Natural killer cell (primary cell): Measurements from ENCODE around the gene NRP2. TPM values are rescaled to one million over a fixed set of nuclear protein-coding genes. Genes with fewer than 3 reads are reported as not detected.

ENCODE experiments used
- ATAC-seq, 3 donors: fragments of 150-1000 bp in 2 of 3; fragments of 200-7000 bp in 1 of 3; cut with Tn5 transposase; 1 replicate in 1 of 3; 2 replicates in 2 of 3; pipeline ENCODE4 v1.10.0; 2021; ENCODE audit warnings: mild to moderate bottlenecking in 2 of 3, moderate library complexity in 2 of 3
- DNase-seq, 2 donors: peaks; one replicate each; pipeline versions ENCODE4 v3.0.0 to v3.0.0-alpha.2; 2013 to 2021; ENCODE audit warnings: mixed read lengths in 1 of 2
- H3K27ac ChIP-seq: one replicate; pipeline ENCODE4 v1.5.1; 2013; ENCODE audit warnings: mild to moderate bottlenecking, low read length
- H3K27me3 ChIP-seq: one replicate; pipeline ENCODE4 v1.6.1; 2013; ENCODE audit warnings: low read length; ENCODE audit not compliant: control insufficient read depth, insufficient read depth
- H3K36me3 ChIP-seq: one replicate; pipeline ENCODE4 v1.6.1; 2013; ENCODE audit warnings: low read length; ENCODE audit not compliant: control insufficient read depth, insufficient read depth
- H3K4me1 ChIP-seq: one replicate; pipeline ENCODE4 v1.6.1; 2013; ENCODE audit warnings: low read length; ENCODE audit not compliant: control insufficient read depth, insufficient read depth
- H3K4me3 ChIP-seq: one replicate; pipeline ENCODE4 v1.5.1; 2013; ENCODE audit warnings: low read length
- H3K9me3 ChIP-seq: one replicate; pipeline ENCODE4 v1.6.1; 2013; ENCODE audit warnings: low read length; ENCODE audit not compliant: control insufficient read depth, insufficient read depth
- H3K27ac Mint-ChIP-seq, 2 donors: one replicate each; pipeline ENCODE4 v1.8.0; 2022; ENCODE audit warnings: mild to moderate bottlenecking in 2 of 2, mixed read lengths in 2 of 2, moderate library complexity in 1 of 2
- H3K27me3 Mint-ChIP-seq, 2 donors: one replicate each; pipeline ENCODE4 v1.8.0; 2022; ENCODE audit warnings: low read depth in 2 of 2, mixed read lengths in 2 of 2
- H3K36me3 Mint-ChIP-seq: one replicate; pipeline ENCODE4 v1.8.0; 2022; ENCODE audit warnings: mixed read lengths
- H3K4me1 Mint-ChIP-seq, 2 donors: one replicate each; pipeline ENCODE4 v1.8.0; 2022; ENCODE audit warnings: mixed read lengths in 2 of 2
- H3K4me3 Mint-ChIP-seq: one replicate; pipeline ENCODE4 v1.8.0; 2022; ENCODE audit warnings: mild to moderate bottlenecking, moderate library complexity, mixed read lengths
- H3K9me3 Mint-ChIP-seq, 2 donors: one replicate each; pipeline ENCODE4 v1.8.0; 2022; ENCODE audit warnings: mixed read lengths in 2 of 2
- WGBS: methylation state at CpG from one replicate; pipeline ENCODE4 v1.1.7; 2013; ENCODE audit warnings: missing lambda C conversion rate; ENCODE audit not compliant: insufficient coverage; 5-methylcytosine and 5-hydroxymethylcytosine counted together
- intact Hi-C: fragments of 100-400 bp; cut with micrococcal nuclease; formaldehyde crosslinking; loops from one replicate; pipeline ENCODE4 v1.14.2; 2022
- total RNA-seq, 4 donors: library from RNA; stranded (reverse); fragments of 120-200 nt in 1 of 4; gene quantifications; one replicate each; pipeline versions ENCODE4 v1.2.3 to v1.2.4, GENCODE V29; 2013 to 2022
- TF ChIP-seq, protein P1 (sequence below): fragments of 200-600 bp; IDR thresholded peaks from one replicate; pipeline ENCODE4 v1.8.0; 2022; ENCODE audit warnings: antibody characterized with exemption

Gene NRP2
- total RNA-seq, 3 donors from 2014 or later (not counting 1 experiment from before 2014, with no cell fraction given) = 0.40 TPM; not detected in 2

DNA sequence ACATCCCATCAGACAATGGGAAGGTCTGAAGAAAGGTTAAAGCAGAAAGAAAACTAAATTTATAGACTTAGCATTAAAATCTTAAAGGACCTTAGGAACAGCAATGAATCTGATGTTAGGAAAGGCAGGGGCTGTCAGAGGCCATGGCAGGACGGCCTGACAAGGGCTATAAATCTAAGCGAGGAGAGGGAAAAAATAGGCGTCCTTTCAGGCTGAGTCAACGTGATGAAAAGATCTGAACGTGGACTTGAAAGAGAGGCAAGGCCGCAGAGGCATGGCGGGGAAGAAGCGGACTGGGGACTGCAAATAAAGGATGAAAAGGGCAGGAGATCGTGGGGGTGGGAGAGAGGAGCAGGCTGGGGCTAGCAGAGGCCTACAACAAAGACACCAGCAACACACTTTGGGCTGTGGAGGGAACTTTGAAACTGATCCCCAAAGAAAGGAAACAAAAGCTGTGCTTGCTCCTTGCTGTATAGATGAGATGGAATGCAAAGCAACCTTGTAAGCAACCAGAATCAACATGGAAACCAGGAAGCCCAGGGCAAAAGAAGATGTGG, 145.6 kb downstream of the NRP2 start:
- DNase-seq (no peak), ATAC-seq (no peak)
- H3K9me3 ChIP-seq = no peaks in the 10 kb centered on the region
- no peaks in the 10 kb centered on the region for H3K36me3 Mint-ChIP-seq
- peaks cover 0 to 3% of the 10 kb centered on the region in 2 donors for H3K9me3 Mint-ChIP-seq
- peaks cover 0 to 3% of the 10 kb centered on the region in 2 donors for H3K4me1 Mint-ChIP-seq
- peaks cover 6 to 11% of the 10 kb centered on the region in 2 donors for H3K27me3 Mint-ChIP-seq
- no peak overlapping the region for H3K27ac Mint-ChIP-seq
- H3K36me3 ChIP-seq = no peaks in the 10 kb centered on the region
- WGBS = 73% methylated on average over 9 of the region's 9 CpGs
- H3K4me3 ChIP-seq = no peak overlapping the region
- no peaks in the 10 kb centered on the region for H3K27me3 ChIP-seq
- no peak overlapping the region for H3K27ac ChIP-seq
- H3K4me3 Mint-ChIP-seq = no peak overlapping the region
- intact Hi-C loops = no loop called here
- TF ChIP-seq, protein P1, sequence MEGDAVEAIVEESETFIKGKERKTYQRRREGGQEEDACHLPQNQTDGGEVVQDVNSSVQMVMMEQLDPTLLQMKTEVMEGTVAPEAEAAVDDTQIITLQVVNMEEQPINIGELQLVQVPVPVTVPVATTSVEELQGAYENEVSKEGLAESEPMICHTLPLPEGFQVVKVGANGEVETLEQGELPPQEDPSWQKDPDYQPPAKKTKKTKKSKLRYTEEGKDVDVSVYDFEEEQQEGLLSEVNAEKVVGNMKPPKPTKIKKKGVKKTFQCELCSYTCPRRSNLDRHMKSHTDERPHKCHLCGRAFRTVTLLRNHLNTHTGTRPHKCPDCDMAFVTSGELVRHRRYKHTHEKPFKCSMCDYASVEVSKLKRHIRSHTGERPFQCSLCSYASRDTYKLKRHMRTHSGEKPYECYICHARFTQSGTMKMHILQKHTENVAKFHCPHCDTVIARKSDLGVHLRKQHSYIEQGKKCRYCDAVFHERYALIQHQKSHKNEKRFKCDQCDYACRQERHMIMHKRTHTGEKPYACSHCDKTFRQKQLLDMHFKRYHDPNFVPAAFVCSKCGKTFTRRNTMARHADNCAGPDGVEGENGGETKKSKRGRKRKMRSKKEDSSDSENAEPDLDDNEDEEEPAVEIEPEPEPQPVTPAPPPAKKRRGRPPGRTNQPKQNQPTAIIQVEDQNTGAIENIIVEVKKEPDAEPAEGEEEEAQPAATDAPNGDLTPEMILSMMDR = no peak
- H3K4me1 ChIP-seq = no peaks in the 10 kb centered on the region

GRCh38 chr2:205833864-205834263, 151.6 kb downstream of the NRP2 start:
- Mint-ChIP-seq H3K9me3 (peaks cover 0 to 3% of the 10 kb centered on the region in 2 donors), H3K27ac (no peak overlapping the region), H3K4me1 (no peaks in the 10 kb centered on the region), H3K27me3 (peaks cover 9 to 22% of the 10 kb centered on the region in 2 donors), H3K4me3 (no peak overlapping the region), H3K36me3 (peaks cover 7% of the 10 kb centered on the region)
- intact Hi-C loops = no loop called here
- no peak overlapping the region for H3K27ac ChIP-seq
- no peaks in the 10 kb centered on the region for H3K27me3 ChIP-seq
- no peak for DNase-seq
- ATAC-seq = no peak
- H3K4me3 ChIP-seq = no peak overlapping the region
- no peaks in the 10 kb centered on the region for H3K4me1 ChIP-seq
- no peaks in the 10 kb centered on the region for H3K36me3 ChIP-seq
- TF ChIP-seq, protein P1 = no peak
- no peaks in the 10 kb centered on the region for H3K9me3 ChIP-seq
- no CpG with 5 or more reads among the region's 2 CpGs for WGBS

GRCh38 chr2:205834796-205835195, 152.5 kb downstream of the NRP2 start:
- Histone ChIP-seq H3K4me1 (no peaks in the 10 kb centered on the region), H3K27me3 (no peaks in the 10 kb centered on the region), H3K9me3 (no peaks in the 10 kb centered on the region), H3K27ac (no peak overlapping the region), H3K36me3 (no peaks in the 10 kb centered on the region), H3K4me3 (no peak overlapping the region)
- intact Hi-C loops = no loop called here
- Mint-ChIP-seq H3K9me3 (peaks cover 0 to 3% of the 10 kb centered on the region in 2 donors), H3K4me3 (no peak overlapping the region), H3K27ac (no peak overlapping the region), H3K4me1 (no peaks in the 10 kb centered on the region), H3K36me3 (peaks cover 7% of the 10 kb centered on the region), H3K27me3 (peaks cover 9 to 22% of the 10 kb centered on the region in 2 donors)
- DNase-seq (no peak), ATAC-seq (no peak)
- TF ChIP-seq, protein P1 = no peak
- 100% methylated on average over 1 of the region's 3 CpGs for WGBS

GRCh38 chr2:205835251-205835791, 153.0 kb downstream of the NRP2 start:
- H3K36me3 ChIP-seq = no peaks in the 10 kb centered on the region
- H3K9me3 ChIP-seq = no peaks in the 10 kb centered on the region
- no peak for DNase-seq
- peaks cover 0 to 3% of the 10 kb centered on the region in 2 donors for H3K9me3 Mint-ChIP-seq
- H3K36me3 Mint-ChIP-seq = peaks cover 7% of the 10 kb centered on the region
- no peak for ATAC-seq
- no peak overlapping the region for H3K27ac Mint-ChIP-seq
- no peaks in the 10 kb centered on the region for H3K4me1 ChIP-seq
- TF ChIP-seq, protein P1 = no peak
- H3K4me3 Mint-ChIP-seq = no peak overlapping the region
- 95% methylated on average over 4 of the region's 4 CpGs for WGBS
- peaks cover 9 to 23% of the 10 kb centered on the region in 2 donors for H3K27me3 Mint-ChIP-seq
- no peaks in the 10 kb centered on the region for H3K4me1 Mint-ChIP-seq
- no peak overlapping the region for H3K27ac ChIP-seq
- intact Hi-C loops = no loop called here
- H3K27me3 ChIP-seq = no peaks in the 10 kb centered on the region
- H3K4me3 ChIP-seq = no peak overlapping the region
